ENCODE measurements around the gene NPTXR.

GRCh38 chr22:38783095-38783615 lies 60.7 kb downstream of the NPTXR start:
- TF ChIP-seq CTCF (IDR thresholded peaks at IDR 0.05; ENCODE audit: low read depth, low read length, poor library complexity, severe bottlenecking), result no peak
- TF ChIP-seq EZH2phosphoT487 (IDR thresholded peaks at IDR 0.05; ENCODE audit: borderline replicate concordance, low read length), result no peak
